Right lung (tissue), 5 donors: ENCODE measurements around the gene C6orf47. TPM values are rescaled to one million over a fixed set of nuclear protein-coding genes. Genes with fewer than 3 reads are reported as not detected.
A peak's percentile ranks its signal among the peaks of the same experiment; 100 is the strongest.

Experiments
- DNase-seq, 2 donors: peaks; one replicate each; pipeline ENCODE4 v3.0.0-alpha.2; 2013
- polyA plus RNA-seq, 5 donors: library from polyadenylated mRNA; unstranded; fragments of 120-200 nt; gene quantifications; one replicate each; pipeline versions ENCODE4 v1.2.1 to v1.2.3, GENCODE V29; 2013; ENCODE audit warnings: inconsistent platforms in 1 of 5, low replicate concordance in 1 of 5; ENCODE audit not compliant: insufficient read length in 5 of 5, insufficient read depth in 1 of 5

C6orf47 gene
- polyA plus RNA-seq, 5 donors, result 15.3 to 19.6 (median 16.6) TPM

DNA sequence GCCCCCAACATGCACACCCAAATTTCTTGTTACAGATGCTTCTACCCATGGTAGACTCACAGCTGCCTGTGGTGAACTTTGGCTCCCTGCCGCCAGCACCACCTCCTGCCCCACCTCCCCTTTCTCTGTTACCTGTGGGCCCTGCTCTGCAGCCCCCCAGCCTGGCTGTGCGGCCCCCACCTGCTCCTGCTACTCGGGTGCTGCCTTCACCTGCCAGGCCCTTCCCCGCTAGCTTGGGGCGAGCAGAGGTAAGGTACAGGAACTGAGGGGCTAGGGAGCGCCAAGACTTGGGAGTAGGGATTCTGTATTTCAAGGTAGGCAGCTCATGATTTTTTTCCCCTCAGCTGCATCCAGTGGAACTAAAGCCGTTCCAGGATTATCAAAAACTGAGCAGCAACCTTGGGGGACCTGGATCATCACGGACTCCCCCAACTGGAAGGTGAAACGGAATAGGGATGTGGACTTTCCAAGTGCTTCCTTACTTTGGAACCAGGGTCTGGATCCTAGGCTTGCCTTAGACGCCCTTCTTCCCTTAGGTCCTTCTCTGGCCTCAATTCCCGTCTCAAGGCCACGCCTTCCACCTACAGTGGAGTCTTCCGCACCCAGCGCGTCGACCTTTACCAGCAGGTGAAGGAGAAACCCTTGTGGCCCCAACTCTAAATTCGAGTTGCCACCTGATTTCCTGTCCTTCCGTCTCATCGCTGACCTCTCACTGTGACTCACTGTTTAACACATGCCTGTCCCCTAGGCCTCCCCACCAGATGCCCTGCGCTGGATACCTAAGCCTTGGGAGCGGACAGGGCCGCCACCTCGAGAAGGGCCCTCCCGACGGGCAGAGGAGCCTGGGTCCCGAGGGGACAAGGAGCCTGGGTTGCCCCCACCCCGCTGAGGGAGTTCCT is 23.6 kb downstream of the C6orf47 start:
- no peak for DNase-seq

GRCh38 chr6:31634969-31635575 is 25.5 kb downstream of the C6orf47 start:
- no peak for DNase-seq

- DNase-seq, result no peak
These were observed 26.4 kb downstream of the C6orf47 start for GRCh38 chr6:31634131-31634530.

DNA sequence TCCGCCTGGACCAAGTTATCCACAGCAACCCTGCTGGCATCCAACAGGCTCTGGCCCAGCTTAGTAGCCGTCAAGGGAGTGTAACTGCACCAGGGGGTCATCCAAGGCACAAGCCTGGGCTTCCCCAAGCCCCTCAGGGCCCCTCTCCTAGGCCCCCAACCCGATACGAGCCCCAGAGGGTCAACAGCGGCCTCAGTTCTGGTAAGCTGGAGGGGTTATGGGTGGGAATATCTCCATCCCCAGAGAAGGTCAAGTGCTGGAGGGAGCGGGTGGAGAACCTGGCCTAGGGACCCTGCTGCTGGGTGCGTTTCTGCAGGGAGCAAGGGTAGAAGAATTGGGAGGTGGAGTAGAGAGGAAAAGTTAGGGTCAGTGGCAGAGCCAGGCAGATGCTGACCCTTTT is 27.1 kb downstream of the C6orf47 start:
- DNase-seq, result no peak

DNA sequence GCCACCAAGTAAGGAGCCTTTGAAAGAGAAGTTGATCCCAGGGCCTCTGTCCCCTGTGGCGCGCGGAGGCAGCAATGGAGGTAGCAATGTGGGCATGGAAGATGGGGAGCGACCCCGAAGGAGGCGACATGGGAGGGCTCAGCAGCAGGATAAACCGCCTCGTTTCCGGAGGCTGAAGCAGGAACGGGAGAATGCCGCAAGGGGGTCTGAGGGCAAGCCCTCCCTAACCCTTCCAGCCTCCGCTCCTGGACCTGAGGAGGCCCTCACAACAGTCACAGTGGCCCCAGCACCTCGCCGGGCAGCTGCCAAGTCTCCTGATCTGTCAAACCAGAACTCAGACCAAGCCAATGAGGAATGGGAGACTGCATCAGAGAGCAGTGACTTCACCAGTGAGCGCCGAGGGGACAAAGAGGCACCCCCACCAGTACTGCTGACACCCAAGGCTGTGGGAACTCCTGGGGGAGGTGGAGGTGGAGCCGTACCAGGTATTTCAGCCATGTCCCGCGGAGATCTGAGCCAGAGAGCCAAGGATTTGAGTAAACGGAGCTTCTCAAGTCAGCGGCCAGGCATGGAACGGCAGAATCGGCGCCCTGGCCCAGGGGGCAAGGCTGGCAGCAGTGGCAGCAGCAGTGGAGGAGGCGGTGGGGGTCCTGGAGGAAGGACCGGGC is 28.2 kb downstream of the C6orf47 start:
- no peak for DNase-seq

- no peak for DNase-seq
These were observed 28.8 kb downstream of the C6orf47 start for GRCh38 chr6:31631681-31632278.

DNA sequence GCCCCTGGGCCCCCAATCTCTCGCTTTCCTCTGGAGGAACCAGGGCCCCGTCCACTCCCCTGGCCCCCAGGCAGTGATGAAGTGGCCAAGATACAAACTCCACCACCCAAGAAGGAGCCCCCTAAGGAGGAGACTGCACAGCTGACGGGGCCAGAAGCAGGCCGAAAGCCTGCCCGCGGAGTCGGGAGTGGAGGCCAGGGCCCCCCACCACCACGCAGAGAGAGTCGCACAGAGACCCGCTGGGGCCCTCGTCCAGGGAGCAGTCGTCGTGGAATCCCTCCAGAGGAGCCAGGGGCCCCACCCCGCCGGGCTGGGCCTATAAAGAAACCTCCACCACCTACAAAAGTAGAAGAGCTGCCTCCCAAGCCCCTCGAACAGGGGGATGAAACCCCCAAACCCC is 29.4 kb downstream of the C6orf47 start:
- no peak for DNase-seq

DNA sequence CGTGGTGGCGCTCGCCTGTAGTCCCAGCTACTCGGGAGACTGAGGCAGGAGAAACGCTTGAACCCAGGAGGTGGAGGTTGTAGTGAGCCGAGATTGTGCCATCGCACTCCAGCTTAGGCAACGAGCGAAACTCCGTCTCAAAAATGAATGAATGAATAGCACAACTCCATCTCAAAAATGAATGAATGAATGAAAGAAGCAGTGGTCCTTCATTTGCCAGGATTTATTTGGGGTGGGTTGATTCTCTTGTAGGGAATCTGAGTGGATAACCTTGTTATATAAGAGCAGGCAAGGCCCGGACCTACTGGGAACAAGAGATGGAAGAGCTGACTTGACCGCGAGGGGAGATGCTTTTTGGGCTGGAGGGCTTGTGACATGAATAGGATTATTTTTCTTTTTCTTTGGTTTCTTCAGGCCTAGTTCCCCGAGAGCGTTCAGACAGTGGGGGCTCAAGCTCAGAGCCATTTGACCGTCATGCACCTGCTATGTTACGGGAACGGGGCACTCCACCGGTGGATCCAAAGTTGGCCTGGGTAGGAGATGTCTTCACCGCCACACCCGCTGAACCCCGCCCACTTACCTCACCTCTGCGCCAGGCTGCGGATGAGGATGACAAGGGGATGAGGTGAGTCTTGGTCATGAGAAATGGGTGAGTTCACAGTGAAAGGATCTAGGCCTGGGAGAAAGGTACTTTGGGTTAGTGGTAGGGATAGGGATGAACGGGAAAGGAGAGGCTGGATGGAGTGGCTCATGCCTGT is 30.2 kb downstream of the C6orf47 start:
- no peak for DNase-seq

DNA sequence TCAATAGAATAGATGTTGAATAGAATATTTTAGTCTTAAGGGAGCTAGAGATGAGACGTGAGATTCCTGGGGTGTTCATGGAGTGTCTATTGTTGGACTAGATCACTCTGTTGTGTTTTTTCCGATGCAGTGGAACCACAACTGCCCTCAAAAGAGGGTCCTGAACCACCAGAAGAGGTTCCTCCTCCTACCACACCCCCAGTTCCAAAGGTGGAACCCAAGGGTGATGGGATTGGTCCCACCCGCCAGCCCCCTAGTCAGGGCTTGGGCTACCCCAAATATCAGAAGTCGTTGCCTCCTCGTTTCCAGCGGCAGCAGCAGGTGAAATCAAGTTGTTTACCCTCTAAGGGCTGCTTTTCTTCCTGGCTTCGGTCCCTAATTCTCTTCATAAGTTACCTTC is 31.6 kb downstream of the C6orf47 start:
- DNase-seq, result no peak

DNA sequence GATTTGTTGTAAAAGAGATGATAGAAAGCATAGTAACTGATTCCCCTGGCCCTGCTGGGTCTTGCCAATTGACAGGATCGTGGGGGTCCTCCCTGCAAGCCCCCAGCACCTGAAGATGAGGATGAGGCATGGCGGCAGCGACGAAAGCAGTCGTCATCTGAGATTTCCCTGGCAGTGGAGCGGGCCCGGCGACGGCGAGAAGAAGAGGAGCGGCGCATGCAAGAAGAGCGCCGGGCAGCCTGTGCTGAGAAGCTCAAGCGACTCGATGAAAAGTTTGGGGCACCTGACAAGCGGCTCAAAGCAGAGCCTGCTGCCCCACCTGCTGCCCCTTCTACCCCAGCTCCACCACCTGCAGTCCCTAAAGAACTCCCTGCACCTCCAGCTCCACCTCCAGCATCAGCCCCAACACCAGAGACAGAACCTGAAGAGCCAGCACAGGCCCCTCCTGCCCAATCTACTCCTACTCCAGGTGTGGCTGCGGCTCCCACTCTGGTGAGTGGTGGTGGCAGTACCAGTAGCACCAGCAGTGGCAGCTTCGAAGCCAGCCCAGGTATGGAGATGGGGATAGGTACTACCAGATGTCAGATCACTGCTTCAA is 32.8 kb downstream of the C6orf47 start:
- DNase-seq, result no peak

GRCh38 chr6:31626952-31627351 is 33.6 kb downstream of the C6orf47 start:
- DNase-seq, result no peak

DNA sequence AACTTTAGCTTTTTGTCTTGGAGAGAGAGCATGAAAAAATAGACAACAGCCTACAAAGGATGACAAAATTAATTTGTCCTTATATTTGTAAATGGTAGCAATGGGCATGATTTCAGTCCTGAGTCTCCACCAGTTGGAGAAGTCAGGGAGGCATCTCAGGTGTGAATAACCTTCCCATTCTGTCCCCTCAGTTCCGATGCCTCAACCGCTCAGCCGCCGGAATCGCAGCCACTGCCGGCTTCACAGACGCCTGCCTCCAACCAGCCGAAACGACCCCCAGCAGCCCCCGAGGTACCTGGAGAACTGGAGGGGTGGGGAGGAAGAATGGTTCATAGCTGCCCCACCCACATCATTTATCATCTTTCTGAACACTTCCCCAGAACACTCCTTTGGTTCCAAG is 36.5 kb downstream of the C6orf47 start:
- no peak for DNase-seq

DNA sequence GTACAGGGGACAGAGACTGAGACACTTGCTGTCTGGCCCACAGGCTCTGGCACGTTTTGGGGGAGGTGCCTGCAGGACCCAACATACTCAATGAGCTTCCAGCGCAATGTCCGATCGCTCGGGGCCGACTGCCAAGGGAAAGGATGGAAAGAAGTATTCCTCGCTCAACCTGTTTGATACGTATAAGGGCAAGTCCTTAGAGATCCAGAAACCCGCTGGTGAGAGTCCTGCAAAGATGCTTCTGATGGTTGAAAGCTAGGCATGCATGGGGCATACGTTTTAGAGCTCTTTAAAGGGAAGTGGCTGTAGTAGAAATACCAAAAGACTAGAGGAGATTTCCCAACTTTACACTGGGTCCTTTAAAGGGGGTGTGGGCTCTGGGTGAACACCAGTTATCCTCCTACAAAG is 37.9 kb downstream of the C6orf47 start:
- DNase-seq, result no peak

DNA sequence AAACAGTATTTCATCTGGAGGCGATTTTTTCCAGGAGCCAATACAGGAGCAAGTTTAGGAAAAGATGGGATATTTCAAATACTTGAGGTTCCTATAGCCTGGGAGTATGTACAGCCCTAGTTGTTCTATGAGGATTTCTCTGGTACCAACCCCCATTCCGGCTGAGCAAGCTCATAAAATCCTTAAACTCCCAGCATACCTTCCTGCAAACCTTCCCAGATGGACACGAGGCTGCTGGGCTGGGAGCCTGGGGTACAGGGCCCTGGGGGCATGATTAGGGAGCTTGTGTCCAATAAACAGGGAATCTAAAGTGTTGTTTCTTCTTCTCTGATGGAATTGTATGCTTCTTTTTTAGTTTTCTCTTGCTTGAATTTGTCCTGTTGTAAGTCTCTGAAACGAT is 38.6 kb downstream of the C6orf47 start:
- DNase-seq, result no peak

DNA sequence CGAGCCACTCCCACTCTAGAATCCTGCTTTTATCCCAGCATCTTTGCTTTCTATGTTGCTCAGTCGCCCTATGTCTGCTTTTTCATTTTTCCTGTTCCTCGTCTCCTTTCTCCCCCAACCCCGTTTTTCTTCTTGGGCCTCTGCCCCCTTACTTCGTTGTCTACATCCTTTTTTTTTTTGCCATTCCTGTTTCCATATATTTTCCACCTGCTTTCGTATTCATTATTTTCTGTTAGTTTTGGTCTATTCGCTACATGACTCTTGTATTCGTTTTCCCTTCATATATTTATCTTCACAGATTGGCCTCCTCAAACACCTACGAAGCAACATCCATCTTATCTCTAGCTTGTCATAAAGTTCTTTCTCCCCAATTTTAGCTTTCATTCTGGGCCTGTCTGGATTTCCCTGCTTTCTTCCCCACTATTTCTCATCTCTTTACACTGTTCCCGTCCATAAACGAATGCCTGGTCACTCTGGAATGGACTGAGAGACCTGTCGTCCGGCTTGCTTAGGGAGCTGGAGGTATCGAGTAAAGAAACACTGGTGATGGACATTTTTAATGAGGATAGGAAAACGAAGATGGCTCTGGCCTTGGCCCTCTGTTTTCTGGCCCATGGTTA is 39.1 kb downstream of the C6orf47 start:
- no peak for DNase-seq

DNA sequence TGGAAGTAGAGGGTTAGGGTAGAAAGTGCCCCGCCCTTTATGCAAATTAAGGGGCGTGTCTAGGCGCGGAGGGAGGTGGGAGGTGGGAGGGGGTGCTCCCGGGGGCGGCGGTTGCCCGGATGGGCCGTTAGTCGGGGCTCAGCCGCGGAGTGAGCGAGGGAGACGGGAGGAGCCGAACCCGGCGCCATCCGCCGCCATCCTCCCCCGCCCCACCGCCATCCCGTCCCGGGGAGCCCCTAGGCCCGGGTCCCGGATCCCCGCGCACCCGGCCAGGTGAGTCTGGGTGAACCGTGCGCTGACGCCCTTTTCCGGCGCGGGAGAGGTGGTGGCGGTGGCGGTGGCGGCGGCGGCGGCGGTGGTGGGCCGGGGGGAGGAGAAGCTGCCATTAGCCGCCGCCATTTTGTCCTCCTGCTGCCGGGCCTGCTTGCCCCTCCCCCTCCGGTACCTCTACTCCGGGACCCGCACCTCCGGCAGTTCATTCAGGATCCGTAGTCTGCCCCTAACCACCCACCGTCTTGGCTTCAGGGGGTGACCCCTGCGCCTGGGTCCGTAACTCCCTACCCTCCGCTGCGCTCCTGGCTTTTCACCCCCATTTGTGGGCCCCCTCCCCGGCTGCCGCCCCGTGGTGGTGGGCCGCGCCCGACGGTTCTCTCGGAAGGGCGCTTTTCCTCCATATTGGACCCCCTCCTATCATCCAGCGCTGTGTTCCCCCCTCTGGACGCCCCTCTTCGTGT is 39.8 kb downstream of the C6orf47 start, which contains the start of gene PRRC2A:
PRRC2A (plus strand) TSS at position 130 of the 734 bp plus-strand sequence. CDS start 2,075 bp downstream, outside the sequence.
- peak; percentile 77 to 98 for DNase-seq

DNA sequence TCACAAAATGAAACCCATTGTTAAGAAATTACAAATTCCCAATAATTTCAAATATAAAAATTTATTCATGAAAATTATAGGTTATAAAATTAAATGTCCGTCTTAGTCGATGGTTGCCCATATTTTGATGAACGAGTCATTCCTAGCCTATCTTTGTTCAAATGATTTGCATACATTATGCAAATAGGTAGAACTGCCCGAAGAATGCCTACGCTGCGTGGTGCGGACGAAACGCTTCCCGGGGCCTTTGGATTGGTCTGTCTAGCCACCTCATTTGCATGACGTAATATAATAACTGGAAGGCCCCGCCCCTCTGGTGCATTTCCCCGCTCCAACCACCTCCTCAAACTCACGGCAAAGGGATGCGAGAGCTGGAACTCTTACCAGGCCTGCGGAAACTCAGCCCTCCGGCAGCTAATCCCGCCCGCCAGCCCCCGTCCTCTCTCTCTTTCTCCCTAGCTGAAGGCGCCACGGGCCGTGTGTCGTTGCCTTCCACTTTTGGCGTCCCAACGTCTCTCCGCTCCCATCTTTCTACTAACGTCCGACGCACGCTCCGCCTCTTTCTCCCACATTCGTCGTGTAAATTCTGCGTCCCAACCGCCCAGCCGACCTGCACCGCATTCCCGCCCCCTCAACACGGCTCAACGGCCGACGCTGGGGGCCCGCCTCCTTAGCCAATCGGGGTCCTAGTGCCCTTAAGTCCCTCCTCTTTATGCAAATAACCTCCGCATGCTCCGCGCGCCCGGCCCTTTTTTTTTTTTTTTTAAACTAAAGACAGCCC is 40.6 kb downstream of the C6orf47 start:
- peak; percentile 96 to 100 for DNase-seq

DNA sequence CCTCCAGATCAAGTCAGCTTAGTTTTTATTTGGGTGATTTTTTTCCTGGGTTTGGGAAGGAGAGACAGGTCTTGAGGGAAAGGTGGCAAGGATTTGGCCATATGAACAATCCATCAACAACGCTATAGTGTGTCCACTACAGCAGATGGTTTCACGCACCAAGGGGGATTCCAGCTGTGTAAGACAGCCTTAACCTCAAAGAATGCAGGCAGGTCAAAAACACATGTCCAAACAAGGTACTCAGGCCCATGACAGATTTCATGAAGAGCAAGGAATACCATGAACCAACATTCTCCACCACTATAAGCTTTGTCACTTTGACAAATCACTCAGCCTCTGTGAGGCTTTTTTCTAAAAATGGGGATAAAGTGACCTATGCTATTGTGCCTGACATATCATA is 43.6 kb downstream of the C6orf47 start:
- no peak for DNase-seq

- DNase-seq, result no peak
These were observed 44.8 kb downstream of the C6orf47 start for GRCh38 chr6:31615748-31616147.
